GM12875 (cell line): ENCODE data around the gene UCHL5.
"Not testable (repeated sequence)": the region's sequence is repeated elsewhere in the genome, so short reads cannot be mapped to it uniquely, and the experiment has no call there.

Experiments
- H3K4me3 ChIP-seq: one replicate; pipeline ENCODE4 v1.5.1; 2011; ENCODE audit warnings: low read depth, low read length, control low read depth
- TF ChIP-seq, protein P1 (sequence below): IDR thresholded peaks from 2 replicates; pipeline ENCODE4 v1.5.1; 2011; ENCODE audit warnings: low read depth, mild to moderate bottlenecking, control low read depth, inconsistent platforms, low read length, moderate library complexity, borderline replicate concordance; ENCODE audit not compliant: insufficient read depth

UCHL5 gene

GRCh38 chr1:192984080-192984479 lies 75.1 kb downstream of the UCHL5 start:
- TF ChIP-seq, protein P1, sequence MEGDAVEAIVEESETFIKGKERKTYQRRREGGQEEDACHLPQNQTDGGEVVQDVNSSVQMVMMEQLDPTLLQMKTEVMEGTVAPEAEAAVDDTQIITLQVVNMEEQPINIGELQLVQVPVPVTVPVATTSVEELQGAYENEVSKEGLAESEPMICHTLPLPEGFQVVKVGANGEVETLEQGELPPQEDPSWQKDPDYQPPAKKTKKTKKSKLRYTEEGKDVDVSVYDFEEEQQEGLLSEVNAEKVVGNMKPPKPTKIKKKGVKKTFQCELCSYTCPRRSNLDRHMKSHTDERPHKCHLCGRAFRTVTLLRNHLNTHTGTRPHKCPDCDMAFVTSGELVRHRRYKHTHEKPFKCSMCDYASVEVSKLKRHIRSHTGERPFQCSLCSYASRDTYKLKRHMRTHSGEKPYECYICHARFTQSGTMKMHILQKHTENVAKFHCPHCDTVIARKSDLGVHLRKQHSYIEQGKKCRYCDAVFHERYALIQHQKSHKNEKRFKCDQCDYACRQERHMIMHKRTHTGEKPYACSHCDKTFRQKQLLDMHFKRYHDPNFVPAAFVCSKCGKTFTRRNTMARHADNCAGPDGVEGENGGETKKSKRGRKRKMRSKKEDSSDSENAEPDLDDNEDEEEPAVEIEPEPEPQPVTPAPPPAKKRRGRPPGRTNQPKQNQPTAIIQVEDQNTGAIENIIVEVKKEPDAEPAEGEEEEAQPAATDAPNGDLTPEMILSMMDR = no peak
- H3K4me3 ChIP-seq = no peak overlapping the region

- TF ChIP-seq, protein P1 = no peak
- no peak overlapping the region for H3K4me3 ChIP-seq
Observed at GRCh38 chr1:192983349-192983980, 75.7 kb downstream of the UCHL5 start.

- H3K4me3 ChIP-seq = no peak overlapping the region
- TF ChIP-seq, protein P1 = no peak
Observed at GRCh38 chr1:192980856-192981255, 78.3 kb downstream of the UCHL5 start.

DNA sequence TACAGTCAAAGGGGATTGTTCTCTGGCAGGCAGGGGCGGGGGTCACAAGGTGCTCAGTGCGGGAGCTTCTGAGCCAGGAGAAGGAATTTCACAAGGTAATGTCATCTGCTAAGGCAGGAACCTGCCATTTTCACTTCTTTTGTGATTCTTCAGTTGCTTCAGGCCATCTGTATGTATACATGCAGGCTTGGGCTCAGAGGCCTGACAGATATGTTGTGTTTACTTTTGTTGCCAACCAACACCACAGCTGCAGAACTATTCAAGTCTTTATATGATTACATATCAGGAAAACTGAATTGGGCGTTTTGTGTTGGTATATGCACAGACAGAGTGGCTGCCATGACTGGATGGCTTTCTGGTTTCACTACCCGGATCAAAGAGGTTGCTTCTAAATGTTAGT lies 78.8 kb downstream of the UCHL5 start:
- not testable (repeated sequence) for H3K4me3 ChIP-seq

DNA sequence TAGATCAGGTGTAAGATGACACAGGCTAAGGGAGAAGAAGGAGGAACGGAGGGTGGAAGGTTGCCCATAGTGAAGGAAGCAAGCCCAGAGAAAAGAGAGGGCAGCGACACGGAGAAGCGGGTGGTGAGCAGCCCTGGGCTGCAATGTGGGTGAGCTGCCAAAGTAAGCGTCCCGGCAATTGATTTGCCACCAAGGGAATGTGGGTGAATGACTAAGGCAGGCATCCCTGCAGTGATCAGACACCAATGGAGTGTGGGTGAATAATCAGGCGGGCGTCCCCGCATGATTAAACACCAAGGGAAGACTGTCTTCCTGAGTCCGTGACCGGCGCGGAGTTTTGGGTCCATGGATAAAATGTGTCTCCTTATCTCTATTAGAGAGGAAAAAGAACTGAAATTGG lies 79.6 kb downstream of the UCHL5 start:
- TF ChIP-seq, protein P1 = no peak
- no peak overlapping the region for H3K4me3 ChIP-seq

DNA sequence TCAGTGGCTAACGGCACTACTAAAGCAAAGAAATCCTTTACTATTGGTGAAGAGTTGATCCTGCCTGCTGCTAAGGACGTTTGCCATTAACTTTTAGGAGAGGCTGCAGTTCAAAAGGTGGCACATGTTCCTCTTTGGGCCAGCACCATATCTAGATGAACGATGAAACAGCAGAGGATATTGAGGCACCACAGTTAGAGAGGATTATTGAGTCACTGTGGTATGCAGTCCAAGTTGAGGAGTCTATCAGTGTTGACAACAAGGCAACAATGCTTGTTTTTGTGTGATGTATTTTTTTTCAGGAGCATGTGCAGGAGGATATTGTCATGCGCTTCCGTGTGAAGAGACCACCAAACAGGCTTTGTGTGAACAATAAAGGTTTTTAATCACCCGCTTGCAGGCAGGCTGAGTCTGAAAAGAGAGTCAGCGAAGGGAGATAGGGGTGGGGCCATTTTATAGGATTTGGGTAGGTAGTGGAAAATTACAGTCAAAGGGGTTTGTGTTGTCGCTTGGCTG lies 80.9 kb downstream of the UCHL5 start:
- TF ChIP-seq, protein P1 = no peak
- no peak overlapping the region for H3K4me3 ChIP-seq

GRCh38 chr1:192977089-192977706 lies 82.0 kb downstream of the UCHL5 start:
- H3K4me3 ChIP-seq = no peak overlapping the region
- TF ChIP-seq, protein P1 = no peak

GRCh38 chr1:192976576-192976975 lies 82.6 kb downstream of the UCHL5 start:
- TF ChIP-seq, protein P1 = no peak
- no peak overlapping the region for H3K4me3 ChIP-seq
